Suprapubic skin (tissue), 3 donors: ENCODE measurements around the gene SLC6A12.

ENCODE experiments used
- EP300 ChIP-seq: sonication (generic); formaldehyde crosslinking; IDR thresholded peaks from one replicate; pipeline ENCODE4 v1.6.1; 2017; ENCODE audit warnings: antibody characterized with exemption
- POLR2A ChIP-seq, 2 donors: fragments of 450-650 bp; IDR thresholded peaks; one replicate each; pipeline ENCODE4 v1.6.1; 2017; ENCODE audit warnings: antibody characterized with exemption in 2 of 2, mild to moderate bottlenecking in 2 of 2, moderate library complexity in 2 of 2
- TF ChIP-seq, protein P1 (sequence below), 2 donors: fragments of 200-600 bp in 1 of 2; fragments of 450-650 bp in 1 of 2; sonication (generic) in 1 of 2; IDR thresholded peaks; one replicate each; pipeline ENCODE4 v1.5.1; 2016 to 2019; ENCODE audit warnings: antibody characterized with exemption in 2 of 2, mild to moderate bottlenecking in 1 of 2, moderate library complexity in 1 of 2

DNA sequence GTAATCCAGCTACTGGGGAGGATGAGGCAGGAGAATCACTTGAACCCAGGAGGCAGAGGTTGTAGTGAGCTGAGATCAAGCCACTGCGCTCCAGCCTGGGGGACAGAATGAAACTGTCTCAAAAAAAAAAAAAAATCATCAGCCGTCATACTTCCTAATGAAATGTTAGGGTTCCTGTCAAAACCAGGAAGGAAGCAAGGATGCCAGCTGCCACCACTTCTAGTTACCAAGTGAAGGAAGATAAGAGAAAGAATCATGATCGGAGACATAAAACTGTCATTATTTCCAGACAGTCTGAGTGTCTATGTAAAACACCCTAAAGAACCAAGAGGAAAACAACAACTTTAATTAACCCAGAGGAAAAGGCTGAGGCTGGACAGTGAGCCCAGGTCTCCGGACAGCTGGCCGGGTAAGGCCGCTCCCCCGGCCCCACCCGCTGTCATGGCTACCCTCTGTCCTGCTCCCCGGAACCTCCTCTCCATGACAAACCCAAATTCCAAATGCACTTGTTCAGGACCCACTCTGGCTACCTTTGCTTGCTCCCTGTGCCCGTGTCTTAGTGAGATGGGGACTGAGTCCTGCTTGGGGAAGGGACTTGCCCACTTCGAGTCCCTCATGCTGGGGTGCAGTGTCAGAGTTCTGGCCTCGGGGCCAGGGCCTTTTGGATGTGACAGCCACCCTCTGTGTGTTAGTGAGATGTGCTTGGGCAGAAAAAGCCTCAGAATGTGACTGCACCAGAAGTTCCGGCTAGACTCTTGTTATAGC is 29.0 kb downstream of the SLC6A12 start:
- TF ChIP-seq EP300 (no peak), POLR2A (IDR thresholded peaks at IDR 0.05) (no peak)
- TF ChIP-seq, protein P1, sequence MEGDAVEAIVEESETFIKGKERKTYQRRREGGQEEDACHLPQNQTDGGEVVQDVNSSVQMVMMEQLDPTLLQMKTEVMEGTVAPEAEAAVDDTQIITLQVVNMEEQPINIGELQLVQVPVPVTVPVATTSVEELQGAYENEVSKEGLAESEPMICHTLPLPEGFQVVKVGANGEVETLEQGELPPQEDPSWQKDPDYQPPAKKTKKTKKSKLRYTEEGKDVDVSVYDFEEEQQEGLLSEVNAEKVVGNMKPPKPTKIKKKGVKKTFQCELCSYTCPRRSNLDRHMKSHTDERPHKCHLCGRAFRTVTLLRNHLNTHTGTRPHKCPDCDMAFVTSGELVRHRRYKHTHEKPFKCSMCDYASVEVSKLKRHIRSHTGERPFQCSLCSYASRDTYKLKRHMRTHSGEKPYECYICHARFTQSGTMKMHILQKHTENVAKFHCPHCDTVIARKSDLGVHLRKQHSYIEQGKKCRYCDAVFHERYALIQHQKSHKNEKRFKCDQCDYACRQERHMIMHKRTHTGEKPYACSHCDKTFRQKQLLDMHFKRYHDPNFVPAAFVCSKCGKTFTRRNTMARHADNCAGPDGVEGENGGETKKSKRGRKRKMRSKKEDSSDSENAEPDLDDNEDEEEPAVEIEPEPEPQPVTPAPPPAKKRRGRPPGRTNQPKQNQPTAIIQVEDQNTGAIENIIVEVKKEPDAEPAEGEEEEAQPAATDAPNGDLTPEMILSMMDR (IDR thresholded peaks at IDR 0.05) = no peak
